HG03066 (cell line): ENCODE data around the gene RTN4RL1.

Experiments
- ATAC-seq: cut with Tn5 transposase; IDR thresholded peaks from one replicate; pipeline ENCODE4 v1.9.1; 2021; ENCODE audit warnings: low read depth; ENCODE audit not compliant: unreplicated experiment

The RTN4RL1 gene

GRCh38 chr17:1979182-1979985, 45.8 kb downstream of the RTN4RL1 start:
- ATAC-seq = no peak

DNA sequence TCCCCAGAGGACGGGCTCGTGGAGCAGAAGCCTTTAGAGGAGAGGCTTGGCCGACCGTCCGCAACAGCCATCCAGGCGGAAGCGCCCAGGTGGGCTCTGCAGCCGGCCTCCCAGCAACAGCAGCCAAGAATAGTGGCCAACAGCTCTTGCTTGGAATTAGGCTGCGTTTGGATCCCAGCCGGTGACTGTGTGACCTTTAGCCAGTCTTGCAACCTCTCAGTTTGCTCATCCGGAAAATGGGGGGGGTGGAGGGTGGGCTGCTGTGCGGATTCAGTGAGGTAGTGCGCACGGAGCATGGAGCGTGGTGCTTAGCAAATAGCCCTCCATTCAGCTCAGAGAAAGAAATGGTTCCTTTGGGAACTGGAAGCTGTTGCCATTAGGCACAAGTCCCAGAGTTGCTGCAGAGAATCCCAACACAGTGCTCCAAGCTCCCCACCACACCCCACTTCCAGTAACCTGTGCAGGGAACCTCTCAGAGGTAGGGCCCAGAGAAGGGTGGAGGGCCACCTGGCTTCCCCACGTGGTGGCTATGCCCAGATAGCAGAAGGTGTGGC, 46.7 kb downstream of the RTN4RL1 start:
- no peak for ATAC-seq

GRCh38 chr17:1977583-1978395, 47.3 kb downstream of the RTN4RL1 start:
- ATAC-seq = no peak

DNA sequence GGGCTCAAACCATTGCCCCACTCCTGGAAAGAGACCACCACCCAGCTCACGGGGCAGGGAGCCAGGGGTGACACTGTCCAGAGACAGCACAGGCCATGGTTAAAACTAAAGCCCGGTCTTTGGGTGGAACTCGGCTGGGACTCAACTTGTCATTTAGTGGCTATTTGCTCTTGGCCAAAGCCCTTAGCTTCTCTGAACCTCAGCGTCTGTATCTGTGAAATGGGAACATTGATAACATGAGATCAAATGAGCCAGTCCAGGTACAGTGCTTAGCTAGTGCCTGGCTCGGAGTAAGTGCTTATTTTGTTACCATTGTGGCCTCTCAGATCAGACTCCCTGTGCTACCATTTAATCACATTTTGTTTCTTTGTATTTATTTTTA, 48.5 kb downstream of the RTN4RL1 start:
- ATAC-seq = no peak

DNA sequence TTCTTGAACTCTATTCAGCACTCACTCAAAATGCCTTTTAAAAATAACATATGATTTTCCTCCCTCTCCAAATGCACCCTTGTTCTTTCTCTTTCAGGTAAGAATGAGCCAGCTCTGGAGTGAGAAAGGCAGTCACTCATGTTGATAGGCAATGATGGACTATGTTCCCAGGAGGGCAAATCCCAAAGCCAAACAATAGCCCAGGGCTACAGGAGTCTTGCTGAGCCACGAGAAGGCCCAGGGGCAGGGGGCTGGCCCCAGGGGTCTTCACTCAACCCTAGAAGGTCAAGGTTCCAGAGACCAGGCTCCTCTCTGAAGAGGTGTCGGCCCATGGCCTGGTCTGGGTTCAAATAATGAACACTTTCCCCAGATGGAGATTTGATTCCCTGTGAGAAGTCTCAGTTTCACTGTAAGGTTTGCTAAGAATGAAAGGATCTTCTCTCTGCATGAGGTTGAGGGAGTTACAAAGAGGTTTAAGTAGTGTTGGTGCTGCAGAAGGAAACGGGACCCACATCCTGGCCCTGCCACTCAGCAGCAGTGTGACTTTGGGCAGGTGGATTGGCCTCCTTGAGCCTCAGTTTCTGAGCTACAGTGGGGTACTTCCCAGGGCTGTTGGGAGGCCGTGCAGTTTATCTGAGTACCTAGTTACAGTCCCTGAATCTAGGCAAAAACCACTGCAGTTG, 49.0 kb downstream of the RTN4RL1 start:
- ATAC-seq = no peak

- ATAC-seq = no peak
Measured at GRCh38 chr17:1975573-1975972, 49.6 kb downstream of the RTN4RL1 start.

GRCh38 chr17:1972487-1973160, 52.5 kb downstream of the RTN4RL1 start:
- no peak for ATAC-seq

DNA sequence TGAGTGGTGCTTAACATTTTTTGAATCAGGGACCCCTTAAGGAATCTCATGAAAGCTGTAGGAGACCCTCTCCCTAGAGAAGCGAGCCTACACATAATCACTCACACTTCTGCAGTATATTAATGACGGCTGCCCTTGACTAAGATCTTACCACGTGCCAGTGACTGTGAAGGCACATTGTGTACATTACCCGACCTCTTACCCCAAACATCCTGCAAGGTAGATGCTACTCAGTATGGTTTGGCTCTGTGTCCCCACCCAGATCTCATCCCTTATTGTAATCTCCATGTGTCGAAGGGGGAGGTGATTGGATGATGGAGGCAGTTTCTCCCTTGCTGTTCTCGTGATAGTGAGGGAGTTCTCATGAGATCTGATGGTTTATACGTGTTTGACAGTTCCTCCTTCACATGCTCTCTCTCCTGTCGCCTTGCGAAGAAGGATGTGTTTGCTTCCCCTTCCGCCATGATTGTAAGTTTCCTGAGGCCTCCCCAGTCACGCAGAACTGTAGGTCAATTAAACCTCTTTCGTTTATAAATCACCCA, 54.2 kb downstream of the RTN4RL1 start:
- no peak for ATAC-seq

GRCh38 chr17:1969712-1970111, 55.4 kb downstream of the RTN4RL1 start:
- no peak for ATAC-seq

DNA sequence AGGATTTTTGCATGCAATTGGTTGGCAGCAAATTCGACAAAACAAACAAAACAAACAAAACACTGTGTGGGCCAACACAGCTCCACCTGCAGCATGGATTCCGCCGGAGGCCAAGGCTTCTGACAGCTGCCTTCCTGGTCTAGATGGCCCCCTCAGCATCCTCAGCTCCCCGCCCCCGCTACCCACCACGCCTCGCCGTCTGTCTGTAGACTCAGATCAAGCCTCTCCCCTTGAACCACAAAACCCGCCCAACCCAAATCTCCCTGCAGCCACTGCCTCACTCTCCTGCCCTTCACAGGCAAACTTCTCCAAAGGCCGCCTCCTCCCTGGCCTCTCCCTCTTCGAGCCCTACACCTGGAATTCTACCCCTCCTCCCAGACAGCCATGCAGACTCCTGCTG, 57.9 kb downstream of the RTN4RL1 start:
- ATAC-seq = no peak

DNA sequence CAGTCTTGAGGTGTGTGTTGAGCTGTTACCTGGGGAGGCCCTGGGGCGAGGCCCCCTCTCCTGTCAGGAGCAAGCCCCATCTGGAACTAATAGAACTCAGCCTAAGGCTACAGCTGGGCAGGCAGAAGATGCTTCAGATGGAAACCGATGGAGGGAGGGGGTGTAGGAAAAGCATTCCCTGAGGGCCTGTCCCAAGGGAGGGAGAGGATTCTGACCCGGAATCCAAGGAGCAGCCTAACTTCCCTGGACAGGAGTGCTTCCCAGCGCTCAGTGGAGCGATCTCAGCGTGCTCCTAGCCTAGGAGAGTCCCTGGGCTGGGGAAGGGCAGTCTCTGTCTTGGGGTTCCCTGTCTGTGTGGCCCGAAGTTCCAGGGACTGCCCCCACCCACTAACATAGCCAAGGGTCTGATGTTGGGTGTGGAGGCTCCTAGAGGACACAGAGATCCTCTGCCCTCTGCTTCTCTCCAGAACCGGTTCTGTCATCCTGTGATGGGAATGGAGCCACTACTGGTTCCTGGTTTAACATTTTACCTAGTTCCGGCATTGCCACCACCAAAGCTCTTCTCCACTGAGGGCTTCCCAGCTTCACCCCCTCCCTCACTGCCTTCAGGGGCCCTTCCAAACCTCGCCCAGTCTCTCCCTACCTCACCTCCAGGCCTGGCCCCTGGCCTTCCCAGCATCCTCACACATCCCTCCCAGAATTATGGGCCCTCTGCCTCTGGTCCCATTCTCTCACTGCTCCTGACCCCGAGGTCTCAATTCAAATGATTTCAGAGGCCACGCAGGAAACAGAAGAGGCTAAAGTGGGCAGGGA, 58.7 kb downstream of the RTN4RL1 start:
- no peak for ATAC-seq

GRCh38 chr17:1965556-1966273, 59.4 kb downstream of the RTN4RL1 start:
- ATAC-seq = no peak

GRCh38 chr17:1963250-1963649, 61.9 kb downstream of the RTN4RL1 start:
- ATAC-seq = no peak

- ATAC-seq = no peak
Measured at GRCh38 chr17:1961189-1961588, 63.9 kb downstream of the RTN4RL1 start.

- no peak for ATAC-seq
Measured at GRCh38 chr17:1960545-1960912, 64.6 kb downstream of the RTN4RL1 start.

GRCh38 chr17:1959871-1960544, 65.1 kb downstream of the RTN4RL1 start:
- ATAC-seq = no peak

DNA sequence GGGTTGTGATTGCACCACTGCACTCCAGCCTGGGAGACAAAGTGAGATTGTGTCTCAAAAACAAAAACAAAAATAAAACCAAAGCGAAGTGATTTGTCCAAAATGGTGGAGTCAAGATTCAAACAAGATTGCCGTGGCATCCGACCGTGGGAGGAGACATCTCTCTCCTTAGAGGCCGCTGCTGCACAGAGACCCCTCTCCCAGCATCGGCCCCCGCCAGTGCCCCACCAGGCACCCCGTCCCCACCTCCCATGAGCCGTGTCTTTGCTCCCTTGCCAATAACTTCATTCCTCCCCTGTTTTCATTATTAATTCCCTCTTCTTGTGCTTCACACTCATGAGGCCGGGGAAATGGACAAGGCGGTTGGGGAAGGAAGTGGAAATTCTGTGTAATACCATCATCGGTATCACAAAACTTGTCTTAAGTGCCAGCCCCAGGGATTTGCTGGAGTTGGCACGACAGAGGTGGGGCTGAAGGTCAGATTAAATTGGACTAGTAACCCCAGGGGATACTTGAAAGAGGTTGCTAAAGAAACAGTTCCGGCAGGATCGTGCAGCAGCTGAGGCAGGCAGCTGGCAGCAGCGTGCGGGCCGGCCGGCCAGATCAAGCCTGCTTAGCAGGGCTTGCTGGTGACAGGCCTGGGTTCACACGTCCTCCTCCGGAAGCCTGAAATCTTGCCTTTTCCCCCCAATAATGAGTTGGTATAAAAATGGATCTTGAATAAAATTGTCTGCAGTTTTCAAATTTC, 66.8 kb downstream of the RTN4RL1 start:
- no peak for ATAC-seq

- no peak for ATAC-seq
Measured at GRCh38 chr17:1957037-1957436, 68.1 kb downstream of the RTN4RL1 start.
